Hematopoietic multipotent progenitor cell (in vitro differentiated cells): ENCODE data around the gene TMEM109. TPM values are rescaled to one million over a fixed set of nuclear protein-coding genes. Genes with fewer than 3 reads are reported as not detected.

Experiments used
- DNase-seq, 3 donors: peaks; one replicate each; pipeline ENCODE4 v3.0.0-alpha.2; 2011 to 2015; ENCODE audit warnings: low read depth in 2 of 3, low spot score in 2 of 3
- total RNA-seq: library from RNA; depleted of rRNA; stranded (reverse); fragments of >200 nt; gene quantifications from one replicate; pipeline ENCODE4 v1.2.3, GENCODE V29; 2012

The TMEM109 gene
- total RNA-seq, 1 donor: 40.4 TPM

- no peak for DNase-seq
Observed at GRCh38 chr11:60924906-60925853, 11.2 kb downstream of the TMEM109 start.

- no peak for DNase-seq
Observed at GRCh38 chr11:60925868-60926267, 11.9 kb downstream of the TMEM109 start.

GRCh38 chr11:60926500-60926899 is 12.5 kb downstream of the TMEM109 start:
- DNase-seq: no peak

- no peak for DNase-seq
Observed at GRCh38 chr11:60927061-60927592, 13.2 kb downstream of the TMEM109 start.

- no peak for DNase-seq
Observed at GRCh38 chr11:60927600-60927999, 13.6 kb downstream of the TMEM109 start.

GRCh38 chr11:60928563-60929001 is 14.6 kb downstream of the TMEM109 start:
- DNase-seq: no peak

GRCh38 chr11:60929764-60930163 is 15.8 kb downstream of the TMEM109 start:
- DNase-seq: no peak

- no peak for DNase-seq
Observed at GRCh38 chr11:60930394-60930793, 16.4 kb downstream of the TMEM109 start.

- DNase-seq: no peak
Observed at GRCh38 chr11:60931917-60932316, 18.0 kb downstream of the TMEM109 start.

- DNase-seq: no peak
Observed at GRCh38 chr11:60932605-60933356, 18.8 kb downstream of the TMEM109 start.

GRCh38 chr11:60933416-60934123 is 19.6 kb downstream of the TMEM109 start:
- DNase-seq: no peak

- no peak for DNase-seq
Observed at GRCh38 chr11:60934124-60934789, 20.3 kb downstream of the TMEM109 start.

GRCh38 chr11:60934790-60935605 is 21.0 kb downstream of the TMEM109 start:
- DNase-seq: no peak

GRCh38 chr11:60935676-60936442 is 21.9 kb downstream of the TMEM109 start:
- no peak for DNase-seq

GRCh38 chr11:60936467-60937143 is 22.6 kb downstream of the TMEM109 start:
- DNase-seq: no peak

GRCh38 chr11:60937144-60937527 is 23.2 kb downstream of the TMEM109 start:
- DNase-seq: no peak

- DNase-seq: no peak
Observed at GRCh38 chr11:60937811-60938210, 23.9 kb downstream of the TMEM109 start.

GRCh38 chr11:60938500-60938899 is 24.5 kb downstream of the TMEM109 start:
- no peak for DNase-seq
